GM19043 (cell line): Measurements from ENCODE around the gene HERC4.

Experiments used
- ATAC-seq: cut with Tn5 transposase; IDR thresholded peaks from one replicate; pipeline ENCODE4 v1.9.1; 2021; ENCODE audit warnings: low read depth; ENCODE audit not compliant: unreplicated experiment

HERC4 gene

GRCh38 chr10:68074775-68075549, at the start of gene HERC4:
Gene HERC4, minus strand, starts transcription at chr10:68075283. Its CDS starts 2,175 bp downstream, at chr10:68073108.
- ATAC-seq = peak; percentile 87

- no peak for ATAC-seq
Observed at GRCh38 chr10:68124718-68125117, 49.6 kb upstream of the HERC4 start.

GRCh38 chr10:68121852-68122251, 46.8 kb upstream of the HERC4 start:
- ATAC-seq = no peak

GRCh38 chr10:68121020-68121743, 46.1 kb upstream of the HERC4 start:
- ATAC-seq = no peak

- ATAC-seq = no peak
Observed at GRCh38 chr10:68118657-68119056, 43.6 kb upstream of the HERC4 start.

- ATAC-seq = no peak
Observed at GRCh38 chr10:68112837-68113236, 37.8 kb upstream of the HERC4 start.

- no peak for ATAC-seq
Observed at GRCh38 chr10:68111584-68111983, 36.5 kb upstream of the HERC4 start.

GRCh38 chr10:68110027-68110426, 34.9 kb upstream of the HERC4 start:
- no peak for ATAC-seq

- ATAC-seq = no peak
Observed at GRCh38 chr10:68109331-68109730, 34.2 kb upstream of the HERC4 start, which contains the start of gene MYPN. Gene MYPN, plus strand, starts transcription at chr10:68109488. Its CDS starts 11,951 bp downstream, at chr10:68121439.

GRCh38 chr10:68108653-68109052, 33.6 kb upstream of the HERC4 start:
- no peak for ATAC-seq

- ATAC-seq = no peak
Observed at GRCh38 chr10:68108051-68108450, 33.0 kb upstream of the HERC4 start.

GRCh38 chr10:68107651-68108050, 32.6 kb upstream of the HERC4 start:
- ATAC-seq = no peak

- no peak for ATAC-seq
Observed at GRCh38 chr10:68106656-68107055, 31.6 kb upstream of the HERC4 start.

GRCh38 chr10:68105820-68106219, 30.7 kb upstream of the HERC4 start:
- ATAC-seq = no peak

GRCh38 chr10:68103901-68104300, 28.8 kb upstream of the HERC4 start:
- no peak for ATAC-seq

- no peak for ATAC-seq
Observed at GRCh38 chr10:68103261-68103878, 28.3 kb upstream of the HERC4 start.

- no peak for ATAC-seq
Observed at GRCh38 chr10:68101066-68101465, 26.0 kb upstream of the HERC4 start.

- no peak for ATAC-seq
Observed at GRCh38 chr10:68099736-68100135, 24.7 kb upstream of the HERC4 start.

- ATAC-seq = no peak
Observed at GRCh38 chr10:68096913-68097516, 21.9 kb upstream of the HERC4 start.

GRCh38 chr10:68095153-68095552, 20.1 kb upstream of the HERC4 start:
- ATAC-seq = no peak

GRCh38 chr10:68092512-68092911, 17.4 kb upstream of the HERC4 start:
- no peak for ATAC-seq
